ENCODE data around the gene PPM1A. TPM values are rescaled to one million over a fixed set of nuclear protein-coding genes. Genes with fewer than 3 reads are reported as not detected.

PPM1A gene
- total RNA-seq, 1 experiment from 2014 or later: 41.7 TPM

GRCh38 chr14:60204843-60205774 lies 43.9 kb upstream of the PPM1A start:
- H2BK120ac ChIP-seq (ENCODE audit: low read depth, low read length, poor library complexity, severe bottlenecking): no peak overlapping the region
- H3K18ac ChIP-seq (ENCODE audit: insufficient read length, low read depth, low read length): no peak overlapping the region
- no peaks in the 10 kb centered on the region for H3K9me3 ChIP-seq (ENCODE audit: control insufficient read depth, low read depth, low read length)
- no peaks in the 10 kb centered on the region for H3K79me2 ChIP-seq (ENCODE audit: insufficient read depth, low read length)
- TF ChIP-seq, protein P1, sequence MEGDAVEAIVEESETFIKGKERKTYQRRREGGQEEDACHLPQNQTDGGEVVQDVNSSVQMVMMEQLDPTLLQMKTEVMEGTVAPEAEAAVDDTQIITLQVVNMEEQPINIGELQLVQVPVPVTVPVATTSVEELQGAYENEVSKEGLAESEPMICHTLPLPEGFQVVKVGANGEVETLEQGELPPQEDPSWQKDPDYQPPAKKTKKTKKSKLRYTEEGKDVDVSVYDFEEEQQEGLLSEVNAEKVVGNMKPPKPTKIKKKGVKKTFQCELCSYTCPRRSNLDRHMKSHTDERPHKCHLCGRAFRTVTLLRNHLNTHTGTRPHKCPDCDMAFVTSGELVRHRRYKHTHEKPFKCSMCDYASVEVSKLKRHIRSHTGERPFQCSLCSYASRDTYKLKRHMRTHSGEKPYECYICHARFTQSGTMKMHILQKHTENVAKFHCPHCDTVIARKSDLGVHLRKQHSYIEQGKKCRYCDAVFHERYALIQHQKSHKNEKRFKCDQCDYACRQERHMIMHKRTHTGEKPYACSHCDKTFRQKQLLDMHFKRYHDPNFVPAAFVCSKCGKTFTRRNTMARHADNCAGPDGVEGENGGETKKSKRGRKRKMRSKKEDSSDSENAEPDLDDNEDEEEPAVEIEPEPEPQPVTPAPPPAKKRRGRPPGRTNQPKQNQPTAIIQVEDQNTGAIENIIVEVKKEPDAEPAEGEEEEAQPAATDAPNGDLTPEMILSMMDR (conservative IDR thresholded peaks at IDR 0.05): no peak
- no peak for DNase-seq
- Mint-ChIP-seq H3K9me3 (0 out of 5 replicates have a peak, but pooled peaks cover 2 to 4% of the 10 kb centered on the region in 2 experiments), H3K27me3 (ENCODE audit: low read depth) (no peaks in the 10 kb centered on the region), H3K36me3 (ENCODE audit: insufficient read depth in 1 of 3, low read depth in 3 of 3) (no peaks in the 10 kb centered on the region), H3K4me1 (peaks cover 21 to 22% of the 10 kb centered on the region in 2 experiments), H3K27ac (peak overlapping the region; percentile 50 to 84 (median 78); a peak in 5 of 7 replicates), H3K4me3 (no peak overlapping the region; a peak in 1 of 5 replicates)
- no CpG with 5 or more reads among the region's 6 CpGs for WGBS (ENCODE audit: extremely low coverage, insufficient read length, low lambda C conversion rate)
- H4K5ac ChIP-seq (ENCODE audit: insufficient read length, low read depth, low read length): no peak overlapping the region
- no peaks in the 10 kb centered on the region for H3K79me1 ChIP-seq (ENCODE audit: insufficient read depth, low read depth, low read length, poor library complexity, severe bottlenecking)
- peaks cover 3% of the 10 kb centered on the region; the same call in 1 of the 2 replicates for H3K4me1 ChIP-seq (ENCODE audit: insufficient read depth, low read length)
- H2BK20ac ChIP-seq (ENCODE audit: low read depth, low read length, poor library complexity, severe bottlenecking): no peak overlapping the region
- no peak overlapping the region for H2BK12ac ChIP-seq (ENCODE audit: insufficient read length, low read depth, low read length)
- H2BK15ac ChIP-seq (ENCODE audit: low read depth, low read length): no peak overlapping the region
- no peak overlapping the region for H4K8ac ChIP-seq (replicated peaks; ENCODE audit: insufficient read length, low read depth, low read length)
- H3T11ph ChIP-seq (ENCODE audit: low read length): no peak overlapping the region
- H3K4ac ChIP-seq (ENCODE audit: low read depth, low read length): no peak overlapping the region
- H2BK5ac ChIP-seq (ENCODE audit: insufficient read length, low read length): no peak overlapping the region
- no peak overlapping the region for H2AFZ ChIP-seq (ENCODE audit: low read length)
- H3K27ac ChIP-seq (ENCODE audit: insufficient read length, low read depth, low read length): peak overlapping the region; percentile 4
- H4K20me1 ChIP-seq (ENCODE audit: control insufficient read depth, insufficient read depth, insufficient read length): no peaks in the 10 kb centered on the region
- H3K27me3 ChIP-seq (ENCODE audit: insufficient read depth, low read length): no peaks in the 10 kb centered on the region
- H3K56ac ChIP-seq (ENCODE audit: insufficient read length, low read depth, low read length): no peak overlapping the region
- no peak overlapping the region for H4K91ac ChIP-seq (ENCODE audit: insufficient read length, low read depth, low read length)
- H3K23me2 ChIP-seq (ENCODE audit: insufficient read length, low read depth, low read length, poor library complexity, severe bottlenecking): no peaks in the 10 kb centered on the region
- no peak overlapping the region for H3K9ac ChIP-seq (ENCODE audit: extremely low read depth, insufficient read length, low read length)
- no peak overlapping the region for H2AK5ac ChIP-seq (ENCODE audit: insufficient read length, low read length)
- no peak overlapping the region for H3K14ac ChIP-seq (ENCODE audit: insufficient read depth, low read length)
- no peak overlapping the region for H3K23ac ChIP-seq (ENCODE audit: insufficient read length, low read depth, low read length)
- H3K4me2 ChIP-seq (ENCODE audit: insufficient read depth, insufficient read length, low read length): no peak overlapping the region

All from H9 (cell line).